NT2/D1 (cell line): ENCODE data around the gene CAMK2A.

Experiments used
- SUZ12 ChIP-seq: IDR thresholded peaks from 2 replicates; pipeline ENCODE4 v1.6.1; 2011; ENCODE audit not compliant: insufficient read length, insufficient read depth; ENCODE audit errors: extremely low read depth
- YY1 ChIP-seq: IDR thresholded peaks from 2 replicates; pipeline ENCODE4 v1.6.1; 2011; ENCODE audit not compliant: insufficient read length, insufficient read depth
- ZNF274 ChIP-seq: IDR thresholded peaks from 2 replicates; pipeline ENCODE4 v1.6.1; 2011; ENCODE audit warnings: mild to moderate bottlenecking, low read depth, low read length

- TF ChIP-seq ZNF274 (no peak), YY1 (no peak), SUZ12 (no peak)
These were observed 23.6 kb downstream of the CAMK2A start for GRCh38 chr5:150265870-150266383.
